Activated CD8-positive, alpha-beta memory T cell treated with anti-CD3 and anti-CD28 coated beads, Interleukin-2, amount 50 U/mL, for 24 hours (primary cell): ENCODE data around the gene ARHGEF33.
A peak's percentile ranks its signal among the peaks of the same experiment; 100 is the strongest.

Experiments
- DNase-seq: peaks from one replicate; pipeline ENCODE4 v3.0.0-alpha.2; 2020; ENCODE audit errors: extremely low read depth

The ARHGEF33 gene

GRCh38 chr2:38959938-38960608, 70.4 kb downstream of the ARHGEF33 start:
- peak; percentile 25 for DNase-seq

GRCh38 chr2:38960609-38961320, 71.1 kb downstream of the ARHGEF33 start:
- DNase-seq, result no peak

GRCh38 chr2:38966006-38966405, 76.3 kb downstream of the ARHGEF33 start:
- no peak for DNase-seq

GRCh38 chr2:38966678-38967077, 77.0 kb downstream of the ARHGEF33 start:
- DNase-seq, result no peak

- no peak for DNase-seq
Observed at GRCh38 chr2:38968021-38968420, 78.3 kb downstream of the ARHGEF33 start.

GRCh38 chr2:38971377-38971776, 81.7 kb downstream of the ARHGEF33 start:
- no peak for DNase-seq

GRCh38 chr2:38973266-38973665, 83.6 kb downstream of the ARHGEF33 start:
- no peak for DNase-seq

- DNase-seq, result no peak
Observed at GRCh38 chr2:38975042-38975441, 85.4 kb downstream of the ARHGEF33 start.

- DNase-seq, result no peak
Observed at GRCh38 chr2:38977047-38977446, 87.4 kb downstream of the ARHGEF33 start.

- DNase-seq, result no peak
Observed at GRCh38 chr2:38978296-38978903, 88.7 kb downstream of the ARHGEF33 start.

- no peak for DNase-seq
Observed at GRCh38 chr2:38978908-38979307, 89.2 kb downstream of the ARHGEF33 start.

GRCh38 chr2:38981003-38981669, 91.5 kb downstream of the ARHGEF33 start:
- DNase-seq, result no peak

- DNase-seq, result no peak
Observed at GRCh38 chr2:38981670-38982357, 92.1 kb downstream of the ARHGEF33 start.

- DNase-seq, result no peak
Observed at GRCh38 chr2:38982498-38982897, 92.8 kb downstream of the ARHGEF33 start.

GRCh38 chr2:38988716-38989115, 99.0 kb downstream of the ARHGEF33 start:
- no peak for DNase-seq

- DNase-seq, result no peak
Observed at GRCh38 chr2:38991899-38992298, 102.2 kb downstream of the ARHGEF33 start.

GRCh38 chr2:38997781-38998180, 108.1 kb downstream of the ARHGEF33 start:
- no peak for DNase-seq

- no peak for DNase-seq
Observed at GRCh38 chr2:39000552-39000951, 110.9 kb downstream of the ARHGEF33 start.

GRCh38 chr2:39007875-39008504, 118.3 kb downstream of the ARHGEF33 start:
- no peak for DNase-seq

- DNase-seq, result no peak
Observed at GRCh38 chr2:39008665-39009064, 119.0 kb downstream of the ARHGEF33 start.

GRCh38 chr2:39013871-39014270, 124.2 kb downstream of the ARHGEF33 start:
- DNase-seq, result no peak
